WI38 (cell line): ENCODE results near the gene OSBPL1A.
"Not testable (repeated sequence)": the region's sequence is repeated elsewhere in the genome, so short reads cannot be mapped to it uniquely, and the experiment has no call there.

Experiments
- H3K4me3 ChIP-seq: 2 replicates; pipeline ENCODE4 v1.5.1; 2011; ENCODE audit warnings: low read depth, mild to moderate bottlenecking, control low read depth, low read length
- CTCF ChIP-seq: IDR thresholded peaks from 2 replicates; pipeline ENCODE4 v1.5.1; 2012; ENCODE audit warnings: low read depth, mild to moderate bottlenecking, control low read depth, low read length

OSBPL1A gene

GRCh38 chr18:24366328-24366727, 31.3 kb downstream of the OSBPL1A start:
- no peak for TF ChIP-seq CTCF
- no peak overlapping the region for H3K4me3 ChIP-seq

GRCh38 chr18:24364177-24364576, 33.4 kb downstream of the OSBPL1A start:
- no peak for TF ChIP-seq CTCF
- H3K4me3 ChIP-seq: no peak overlapping the region

GRCh38 chr18:24362757-24363156, 34.9 kb downstream of the OSBPL1A start:
- no peak for TF ChIP-seq CTCF
- no peak overlapping the region for H3K4me3 ChIP-seq

- not testable (repeated sequence) for H3K4me3 ChIP-seq
- peak; percentile 33 for TF ChIP-seq CTCF
Measured at GRCh38 chr18:24359787-24360530, 37.7 kb downstream of the OSBPL1A start.

- TF ChIP-seq CTCF: no peak
Measured at GRCh38 chr18:24354278-24354677, 43.3 kb downstream of the OSBPL1A start.

GRCh38 chr18:24346254-24346653, 51.4 kb downstream of the OSBPL1A start:
- no peak overlapping the region for H3K4me3 ChIP-seq
- TF ChIP-seq CTCF: no peak

More at GRCh38 chr18:24354278-24354677, 43.3 kb downstream of the OSBPL1A start:
- no peak overlapping the region for H3K4me3 ChIP-seq

GRCh38 chr18:24344509-24344908, 53.1 kb downstream of the OSBPL1A start:
- H3K4me3 ChIP-seq: no peak overlapping the region
- no peak for TF ChIP-seq CTCF
